ENCODE measurements around the gene MAGI3.

DNA sequence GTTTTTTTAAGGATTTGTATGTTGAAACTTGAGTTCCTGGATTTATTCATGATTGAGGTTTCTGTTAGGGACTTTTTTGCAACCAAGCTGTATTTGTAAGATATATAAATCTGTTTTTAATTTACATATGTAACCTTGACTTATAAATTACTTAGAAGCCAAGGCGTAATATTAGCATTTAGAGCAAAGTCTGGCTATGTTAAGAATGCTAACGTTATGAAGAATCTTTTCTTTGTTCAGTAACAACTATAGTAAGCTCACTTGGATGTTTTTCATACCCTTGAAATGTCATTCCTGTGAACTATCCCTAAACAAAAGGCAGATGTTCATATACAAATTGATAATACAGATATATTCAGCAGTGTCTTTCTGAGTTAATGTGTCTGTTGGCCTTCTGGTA lies 155.3 kb downstream of the MAGI3 start:
- no peak for TF ChIP-seq POLR2AphosphoS5 (IDR thresholded peaks at IDR 0.05; ENCODE audit: low read depth, low read length)
- no peak for TF ChIP-seq SIN3A (IDR thresholded peaks at IDR 0.05; ENCODE audit: borderline replicate concordance, insufficient read depth, low read length)
- TF ChIP-seq, protein P1, sequence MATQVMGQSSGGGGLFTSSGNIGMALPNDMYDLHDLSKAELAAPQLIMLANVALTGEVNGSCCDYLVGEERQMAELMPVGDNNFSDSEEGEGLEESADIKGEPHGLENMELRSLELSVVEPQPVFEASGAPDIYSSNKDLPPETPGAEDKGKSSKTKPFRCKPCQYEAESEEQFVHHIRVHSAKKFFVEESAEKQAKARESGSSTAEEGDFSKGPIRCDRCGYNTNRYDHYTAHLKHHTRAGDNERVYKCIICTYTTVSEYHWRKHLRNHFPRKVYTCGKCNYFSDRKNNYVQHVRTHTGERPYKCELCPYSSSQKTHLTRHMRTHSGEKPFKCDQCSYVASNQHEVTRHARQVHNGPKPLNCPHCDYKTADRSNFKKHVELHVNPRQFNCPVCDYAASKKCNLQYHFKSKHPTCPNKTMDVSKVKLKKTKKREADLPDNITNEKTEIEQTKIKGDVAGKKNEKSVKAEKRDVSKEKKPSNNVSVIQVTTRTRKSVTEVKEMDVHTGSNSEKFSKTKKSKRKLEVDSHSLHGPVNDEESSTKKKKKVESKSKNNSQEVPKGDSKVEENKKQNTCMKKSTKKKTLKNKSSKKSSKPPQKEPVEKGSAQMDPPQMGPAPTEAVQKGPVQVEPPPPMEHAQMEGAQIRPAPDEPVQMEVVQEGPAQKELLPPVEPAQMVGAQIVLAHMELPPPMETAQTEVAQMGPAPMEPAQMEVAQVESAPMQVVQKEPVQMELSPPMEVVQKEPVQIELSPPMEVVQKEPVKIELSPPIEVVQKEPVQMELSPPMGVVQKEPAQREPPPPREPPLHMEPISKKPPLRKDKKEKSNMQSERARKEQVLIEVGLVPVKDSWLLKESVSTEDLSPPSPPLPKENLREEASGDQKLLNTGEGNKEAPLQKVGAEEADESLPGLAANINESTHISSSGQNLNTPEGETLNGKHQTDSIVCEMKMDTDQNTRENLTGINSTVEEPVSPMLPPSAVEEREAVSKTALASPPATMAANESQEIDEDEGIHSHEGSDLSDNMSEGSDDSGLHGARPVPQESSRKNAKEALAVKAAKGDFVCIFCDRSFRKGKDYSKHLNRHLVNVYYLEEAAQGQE (IDR thresholded peaks at IDR 0.05; ENCODE audit: insufficient read depth in 1 of 2, low read depth in 2 of 2, low read length in 2 of 2) = no peak
- no peak for TF ChIP-seq TAF1 (IDR thresholded peaks at IDR 0.05; ENCODE audit: borderline replicate concordance, insufficient read depth, low read length)
- TF ChIP-seq FOXP2 (optimal IDR thresholded peaks at IDR 0.05; ENCODE audit: borderline replicate concordance, extremely low read depth, extremely low read length, insufficient read depth) = no peak

Data from PFSK-1 (cell line).